HUDEP-2 (cell line): Measurements from ENCODE around the gene HHIPL1.
"Not testable (repeated sequence)": the region's sequence is repeated elsewhere in the genome, so short reads cannot be mapped to it uniquely, and the experiment has no call there.

Experiments used
- DNase-seq, 76 experiments: peaks; one replicate each; lab custom pipeline; 2025; ENCODE audit not compliant: unreplicated experiment in 76 of 76; lab: John Stamatoyannopoulos, UW

The HHIPL1 gene

DNA sequence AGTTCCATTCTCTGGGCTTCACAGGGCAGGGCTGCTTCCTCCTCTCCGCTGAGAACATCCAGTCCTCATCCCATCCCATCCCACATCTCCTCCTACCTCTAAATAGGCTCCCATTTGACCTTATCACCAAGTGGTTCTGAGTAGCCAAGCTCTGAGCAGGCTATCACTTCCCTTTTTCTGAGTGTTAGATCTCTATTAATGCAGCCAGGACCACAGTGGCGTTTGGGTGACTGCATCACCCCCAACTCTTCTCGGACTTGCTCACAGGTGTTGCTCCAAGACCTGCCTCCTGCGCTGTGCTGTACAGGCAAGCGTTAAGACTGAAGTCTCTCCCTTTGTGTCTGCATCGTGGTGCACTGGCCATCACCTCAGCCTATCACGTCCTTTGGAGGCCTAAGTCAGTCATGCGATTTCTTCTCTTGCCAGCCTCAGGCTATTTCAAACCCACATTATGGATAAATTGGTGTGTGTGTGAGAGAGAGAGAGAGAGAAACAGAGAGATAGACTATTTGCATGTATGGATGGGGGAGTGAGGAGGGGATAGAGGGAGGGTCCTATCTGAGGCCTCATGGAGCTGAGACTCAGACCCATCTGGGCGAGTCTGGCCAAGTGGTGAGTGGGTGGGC, 12.4 kb upstream of the HHIPL1 start:
- no peak for DNase-seq

DNA sequence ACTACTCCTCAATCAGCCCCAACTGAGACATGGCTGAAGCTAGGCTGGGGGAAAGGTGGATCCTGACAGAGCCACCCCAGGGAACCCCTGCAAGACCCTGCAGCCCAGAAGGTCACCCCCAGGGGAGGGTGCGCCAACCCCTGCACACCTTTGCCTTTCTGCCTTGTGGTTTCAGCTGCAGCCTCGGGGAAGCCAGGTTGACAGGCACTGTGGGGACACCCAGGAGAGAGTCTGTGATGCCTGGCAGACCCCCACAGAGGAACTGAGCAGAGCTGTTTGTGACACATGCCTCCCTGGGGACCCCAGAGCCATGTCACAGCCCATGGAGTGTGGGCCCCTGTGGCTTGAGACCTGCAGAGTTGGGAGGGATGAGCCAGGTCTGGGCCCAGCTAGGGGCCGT, 11.8 kb upstream of the HHIPL1 start:
- DNase-seq = no peak

DNA sequence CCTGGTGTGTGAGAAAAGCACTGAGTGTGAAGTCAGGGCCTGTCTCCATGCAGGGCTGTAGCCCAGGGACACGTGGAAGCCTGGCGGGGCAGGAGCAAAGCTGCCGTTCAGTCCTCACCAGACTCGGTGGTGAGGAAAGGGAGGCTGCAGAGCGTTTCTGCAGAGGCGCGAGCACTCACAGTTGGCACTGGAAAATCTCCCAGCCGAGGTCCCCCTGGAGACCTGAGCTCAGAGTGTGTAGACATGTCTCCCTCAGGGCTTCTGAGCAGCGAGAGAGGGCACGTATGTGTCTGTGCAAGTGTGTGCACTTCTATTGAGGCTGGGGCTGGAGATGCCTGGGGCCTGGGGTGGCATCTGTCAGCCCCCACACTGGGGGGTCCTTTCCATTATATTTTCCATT, 11.0 kb upstream of the HHIPL1 start:
- no peak for DNase-seq

DNA sequence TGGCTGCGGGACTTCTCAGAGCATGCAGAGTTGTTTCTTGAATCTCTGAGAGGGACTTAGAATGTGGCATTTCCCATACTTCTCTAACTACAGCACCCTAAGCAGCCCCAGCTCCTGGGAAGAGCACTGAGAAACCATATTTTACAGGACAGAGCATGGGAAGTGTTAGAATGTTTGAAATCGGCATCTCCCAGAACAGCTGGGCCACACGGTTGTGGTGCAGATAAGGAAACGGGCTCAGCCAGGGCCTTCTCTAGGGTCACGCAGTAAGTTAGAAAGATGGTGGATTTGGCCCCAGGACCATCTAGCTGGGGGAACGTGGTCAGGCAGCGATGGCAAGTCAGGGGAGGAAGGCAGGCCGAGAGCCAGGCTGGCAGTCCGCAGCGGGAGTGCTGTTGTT, 10.5 kb upstream of the HHIPL1 start:
- DNase-seq = no peak

DNA sequence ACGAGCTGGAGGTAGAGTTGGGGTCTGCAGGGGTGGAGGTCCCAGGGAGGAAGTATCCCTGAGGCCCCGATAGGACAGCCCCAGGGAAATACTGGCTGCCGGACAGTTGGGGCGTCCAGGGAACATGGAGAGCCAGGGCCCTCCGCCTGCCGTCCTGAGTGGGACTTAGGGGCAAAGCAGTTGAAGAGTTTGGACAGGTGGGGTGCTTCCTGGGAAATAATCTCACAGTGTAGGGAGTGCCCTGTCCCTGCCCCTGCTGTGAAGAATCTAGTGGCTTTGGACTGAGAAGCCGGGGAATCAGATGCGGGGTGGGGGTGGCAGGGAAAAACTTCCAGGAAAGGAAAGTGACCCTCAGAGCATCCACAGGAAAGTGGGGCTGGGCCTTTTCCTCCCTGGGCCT, 9.8 kb upstream of the HHIPL1 start:
- no peak for DNase-seq

DNA sequence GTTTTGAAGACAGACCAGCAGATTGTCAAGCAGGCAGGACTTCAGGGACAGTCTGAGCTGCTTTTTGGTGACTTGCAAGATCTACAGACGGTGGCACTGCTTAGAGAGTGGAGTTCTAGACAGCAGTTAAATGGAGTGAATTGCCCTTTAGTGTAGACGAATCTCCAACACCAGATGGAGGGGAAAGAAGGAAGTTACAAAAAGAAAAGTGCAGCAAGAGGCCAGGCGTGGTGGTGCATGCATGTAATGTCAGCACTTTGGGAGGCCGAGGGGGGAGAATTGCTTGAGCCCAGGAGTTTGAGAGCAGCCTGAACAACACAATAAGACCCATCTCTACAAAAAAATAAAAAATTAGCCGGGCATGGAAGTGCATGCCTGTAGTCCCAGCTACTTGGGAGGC, 8.4 kb upstream of the HHIPL1 start:
- no peak for DNase-seq

DNA sequence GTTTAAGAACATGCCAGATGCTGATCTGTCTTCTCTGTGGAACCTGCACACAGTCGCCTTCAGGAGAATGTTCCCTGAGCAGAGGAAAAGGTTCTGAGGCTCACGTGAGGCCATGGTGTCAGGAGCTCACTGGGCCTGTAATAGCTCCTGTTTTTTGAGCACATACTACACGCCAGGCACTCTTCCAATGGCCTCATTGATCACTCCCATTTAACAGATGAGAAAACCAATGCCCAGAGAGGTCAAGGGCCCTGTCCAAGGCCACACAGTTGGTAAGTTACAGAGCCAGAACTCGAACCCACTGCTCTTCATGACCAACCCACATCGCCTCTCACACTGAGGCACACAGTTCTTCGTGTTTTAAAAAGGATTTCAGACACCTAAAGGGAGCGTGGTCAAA, 7.3 kb upstream of the HHIPL1 start:
- no peak for DNase-seq

DNA sequence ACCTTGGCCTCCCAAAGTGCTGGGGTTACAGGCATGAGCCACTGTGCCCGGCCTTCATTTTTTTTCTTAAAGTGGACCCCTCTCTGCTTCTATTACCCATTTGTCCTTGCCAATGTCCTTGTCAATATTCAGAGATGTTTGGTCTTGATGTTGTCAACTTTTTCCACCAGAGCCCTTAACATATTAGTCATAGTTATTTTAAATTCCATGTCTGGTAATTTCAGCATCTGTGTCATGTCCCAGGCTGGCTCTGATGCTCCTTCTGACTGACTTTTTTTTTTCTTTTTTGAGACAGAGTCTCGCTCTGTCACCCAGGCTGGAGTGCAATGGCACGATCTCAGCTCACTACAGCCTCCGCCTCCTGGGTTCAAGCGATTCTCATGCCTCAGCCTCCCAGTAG, 2.2 kb upstream of the HHIPL1 start:
- not testable (repeated sequence) for DNase-seq

DNA sequence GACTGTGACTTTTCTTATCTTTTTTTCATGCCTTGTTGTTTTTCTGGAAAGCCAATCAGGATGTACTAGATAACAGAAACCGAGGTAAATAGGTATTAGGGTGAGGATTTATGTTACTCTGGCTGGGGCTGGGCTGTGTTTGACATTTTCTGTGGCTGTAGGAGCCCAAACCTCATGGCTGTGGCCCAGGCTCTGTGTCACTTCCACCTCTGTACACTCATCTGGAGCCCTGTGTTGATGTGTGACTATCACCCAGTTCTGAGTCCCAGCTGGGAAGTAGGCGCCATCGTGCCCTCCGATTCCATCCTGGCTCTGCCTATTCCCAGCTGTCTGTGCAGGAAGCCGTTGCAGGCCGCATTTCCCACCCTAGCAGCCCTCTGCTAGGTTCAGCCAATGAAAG, 1.6 kb upstream of the HHIPL1 start:
- DNase-seq = no peak

DNA sequence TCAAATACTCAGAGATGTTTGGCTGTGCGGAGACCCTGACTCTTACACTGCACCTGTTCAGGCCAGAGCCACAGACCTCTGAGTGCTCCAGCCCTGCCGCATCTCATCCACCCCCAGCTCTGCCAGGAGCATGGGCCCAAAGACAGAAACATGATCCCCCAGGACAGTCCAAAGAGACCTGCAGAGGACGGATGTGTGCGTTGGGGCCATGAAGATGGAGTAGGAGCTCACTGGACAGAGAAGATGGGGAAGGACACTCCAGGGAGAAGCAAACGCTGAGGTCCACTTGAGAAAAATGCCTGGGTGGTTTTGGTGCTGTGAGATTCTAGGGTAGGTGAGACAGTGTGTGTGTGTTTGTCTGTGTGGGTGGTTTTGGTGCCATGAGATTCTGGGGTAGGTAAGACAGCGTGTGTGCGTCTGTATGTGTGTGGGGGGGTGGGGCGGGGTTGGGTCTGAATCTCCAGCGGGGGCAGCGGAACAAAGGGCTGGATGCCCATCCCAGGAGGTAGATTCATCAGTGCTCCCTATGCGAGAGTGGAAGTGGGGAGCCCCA, 818 bp upstream of the HHIPL1 start:
- DNase-seq = no peak

DNA sequence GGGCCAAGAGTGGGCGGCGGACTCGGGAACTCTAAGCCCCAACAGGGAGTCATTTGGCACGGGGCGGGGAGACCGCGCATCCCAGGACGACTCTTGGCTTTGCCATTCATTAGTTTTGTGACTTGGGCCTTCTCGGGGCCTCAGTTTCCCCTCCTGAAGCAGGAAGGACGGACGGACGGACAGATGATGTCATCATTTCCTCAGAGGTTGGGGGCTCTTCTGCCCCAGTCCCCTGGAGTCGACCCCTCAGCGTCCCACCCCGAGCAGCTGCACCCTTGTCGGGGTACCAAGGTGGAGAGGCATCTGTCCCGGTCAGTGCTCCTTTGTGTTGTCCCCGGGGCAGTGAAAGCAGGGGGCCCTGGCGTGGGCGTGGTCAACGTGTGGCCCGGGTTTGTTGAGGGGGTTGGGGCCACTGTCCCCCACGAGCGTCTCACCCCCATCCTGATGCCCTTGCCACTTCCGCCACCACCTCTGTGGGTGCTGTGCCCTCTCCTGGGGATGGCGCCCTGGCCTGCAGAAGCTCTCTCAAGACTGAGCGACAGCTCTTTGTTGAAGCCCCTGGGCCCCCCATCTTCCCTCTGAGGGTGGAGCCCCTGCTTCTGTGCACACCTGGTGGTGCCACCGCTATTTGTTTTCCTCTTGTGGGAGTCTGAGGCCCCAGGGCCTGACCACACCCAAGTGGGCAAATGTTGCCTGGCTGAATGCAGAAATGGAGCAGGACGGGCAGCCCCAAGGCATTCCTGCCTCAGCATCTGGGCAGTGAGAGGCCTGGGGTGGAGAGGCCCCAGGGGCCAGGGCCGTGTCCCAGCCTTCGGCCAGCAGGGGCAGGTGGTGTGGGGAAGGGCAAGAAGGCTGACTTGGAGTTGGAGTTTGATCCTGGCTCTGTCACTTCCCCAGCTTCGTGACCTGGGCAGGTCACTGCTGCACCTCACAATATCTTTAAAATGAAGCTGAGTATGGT, 896 bp downstream of the HHIPL1 start:
- DNase-seq = no peak

DNA sequence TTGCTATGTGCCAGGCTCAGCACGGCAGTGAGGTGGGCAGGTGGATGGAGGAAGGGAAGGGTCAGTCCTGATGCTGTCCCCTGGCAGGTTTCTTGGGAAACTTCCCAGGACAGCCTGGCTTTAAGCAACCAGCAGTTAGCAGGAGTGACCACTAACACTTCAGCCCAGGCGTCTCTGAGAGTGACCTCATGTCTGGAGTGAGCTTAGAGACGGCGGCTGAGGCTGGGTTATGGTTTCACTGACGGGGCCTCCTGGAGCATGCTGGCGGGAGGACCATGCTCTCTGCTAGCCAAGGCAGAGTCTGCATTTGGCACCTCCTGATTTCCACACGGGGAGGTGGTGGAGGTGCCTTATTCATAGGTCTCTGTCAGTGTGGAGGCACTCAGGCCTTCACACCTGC, 2.5 kb downstream of the HHIPL1 start:
- DNase-seq = no peak

DNA sequence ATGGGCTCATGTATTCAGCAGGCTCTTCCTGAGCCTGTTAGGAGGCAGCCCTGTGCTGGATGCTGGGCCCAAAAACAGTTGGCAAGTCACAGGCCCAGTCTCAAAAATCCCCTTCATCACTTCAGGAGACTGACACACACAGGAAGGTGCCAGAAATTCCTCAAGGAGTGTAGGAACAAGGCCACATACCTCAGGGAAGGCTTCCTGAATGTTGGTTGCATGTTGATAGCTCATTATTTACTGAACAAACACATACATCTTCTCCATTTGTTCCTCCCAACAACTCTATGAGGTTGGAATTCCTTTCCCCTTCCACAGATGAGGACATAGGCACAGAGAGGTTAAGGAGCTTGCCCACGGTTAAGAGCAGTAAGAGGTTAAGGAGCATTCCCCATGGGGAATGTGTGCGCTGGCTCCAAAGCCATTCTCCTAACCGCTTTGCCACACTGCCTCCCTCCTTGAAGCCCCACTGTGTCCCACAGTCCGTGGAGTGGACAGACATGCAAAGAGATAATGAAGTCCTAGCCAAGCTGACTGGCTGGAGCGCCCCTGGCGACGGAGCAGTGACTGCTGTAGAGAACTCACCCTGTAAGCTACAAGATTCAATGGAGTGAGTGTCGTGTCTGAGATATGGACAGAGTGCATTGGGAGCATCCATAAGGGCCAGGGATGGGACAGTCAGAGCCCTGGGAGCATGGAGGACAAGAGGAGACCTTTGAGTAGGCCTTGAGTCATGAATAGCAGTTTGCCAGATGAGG, 3.3 kb downstream of the HHIPL1 start:
- no peak for DNase-seq

DNA sequence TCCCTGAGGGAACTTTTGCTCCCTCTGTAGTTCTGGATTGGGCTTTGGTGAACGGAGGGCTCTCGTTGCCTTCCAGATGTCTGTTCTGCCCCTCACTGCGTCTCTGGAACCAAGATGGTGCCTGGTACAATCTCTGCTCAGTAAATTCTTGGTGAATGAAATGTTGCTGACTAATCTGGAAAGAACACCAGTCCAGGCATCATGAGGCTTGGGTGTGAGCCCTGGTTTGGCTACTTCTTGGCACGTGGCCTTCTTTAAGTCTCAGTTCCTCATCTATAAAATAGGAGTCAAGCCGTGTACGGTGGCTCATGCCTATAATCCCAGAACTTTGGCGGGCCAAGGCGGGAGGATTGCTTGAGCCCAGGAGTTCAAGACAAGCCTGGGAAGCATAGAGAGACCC, 4.3 kb downstream of the HHIPL1 start:
- no peak for DNase-seq

DNA sequence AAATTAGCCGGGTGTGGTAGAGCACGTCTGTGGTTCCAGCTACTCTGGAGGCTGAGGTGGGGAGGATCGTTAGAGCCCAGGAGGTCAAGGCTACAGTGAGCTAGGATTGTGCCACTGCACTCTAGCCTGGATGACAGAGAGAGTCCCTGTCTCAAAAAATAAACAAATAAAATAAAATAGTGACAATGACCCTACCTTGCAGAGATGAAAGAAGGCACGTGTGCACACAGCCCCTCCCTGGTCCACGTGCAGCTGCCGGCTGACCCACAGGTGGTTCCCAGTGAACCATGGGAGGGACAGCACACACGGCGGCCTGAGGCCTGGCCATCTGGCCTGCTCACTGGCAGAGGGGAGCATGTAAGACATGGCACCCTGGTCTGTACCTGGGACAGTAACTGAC, 4.7 kb downstream of the HHIPL1 start:
- no peak for DNase-seq

DNA sequence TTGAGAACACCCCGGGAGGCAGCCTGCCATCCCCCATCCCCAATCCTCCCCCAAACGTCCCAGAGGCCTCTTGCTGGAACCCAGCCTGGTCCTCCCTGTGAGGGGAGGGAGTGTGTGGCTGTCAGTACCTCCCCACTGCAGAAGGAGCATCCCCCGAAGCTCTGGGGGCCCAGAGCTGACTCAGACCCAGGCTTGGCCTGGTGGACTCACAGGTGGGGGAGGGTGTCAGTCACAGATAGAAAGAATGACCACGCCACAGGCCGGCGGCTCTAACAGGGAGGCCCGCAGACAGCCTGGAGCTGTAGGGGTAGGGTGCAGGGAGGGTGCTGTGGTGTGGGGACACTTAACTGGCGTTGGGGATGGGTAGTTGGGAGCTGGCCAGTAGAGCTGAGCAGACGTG, 5.3 kb downstream of the HHIPL1 start:
- DNase-seq = no peak

DNA sequence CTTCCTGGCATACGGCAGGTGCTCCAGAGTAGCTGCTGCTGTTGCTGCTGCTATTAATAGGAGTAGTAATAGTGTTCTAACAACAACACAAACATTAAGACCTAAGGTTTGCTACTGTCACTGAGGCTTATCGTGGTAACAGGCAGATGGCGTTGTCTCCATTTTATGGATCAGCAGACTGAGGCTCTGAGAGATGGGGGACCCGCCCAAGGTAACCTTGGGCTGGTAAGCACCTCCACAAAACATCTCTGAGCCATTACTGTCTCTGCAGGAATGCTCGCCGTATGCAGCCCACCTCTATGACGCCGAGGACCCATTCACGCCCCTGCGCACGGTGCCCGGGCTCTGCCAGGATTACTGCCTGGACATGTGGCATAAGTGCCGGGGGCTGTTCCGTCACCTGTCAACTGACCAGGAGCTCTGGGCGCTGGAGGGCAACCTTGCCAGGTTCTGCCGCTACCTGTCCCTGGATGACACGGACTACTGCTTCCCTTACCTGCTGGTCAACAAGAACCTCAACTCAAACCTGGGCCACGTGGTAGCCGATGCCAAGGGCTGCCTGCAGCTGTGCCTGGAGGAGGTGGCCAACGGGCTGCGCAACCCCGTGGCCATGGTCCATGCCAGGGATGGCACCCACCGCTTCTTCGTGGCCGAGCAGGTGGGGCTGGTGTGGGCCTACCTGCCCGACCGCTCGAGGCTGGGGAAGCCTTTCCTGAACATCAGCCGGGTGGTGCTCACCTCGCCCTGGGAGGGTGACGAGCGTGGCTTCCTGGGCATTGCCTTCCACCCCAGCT, 7.2 kb downstream of the HHIPL1 start:
- no peak for DNase-seq

DNA sequence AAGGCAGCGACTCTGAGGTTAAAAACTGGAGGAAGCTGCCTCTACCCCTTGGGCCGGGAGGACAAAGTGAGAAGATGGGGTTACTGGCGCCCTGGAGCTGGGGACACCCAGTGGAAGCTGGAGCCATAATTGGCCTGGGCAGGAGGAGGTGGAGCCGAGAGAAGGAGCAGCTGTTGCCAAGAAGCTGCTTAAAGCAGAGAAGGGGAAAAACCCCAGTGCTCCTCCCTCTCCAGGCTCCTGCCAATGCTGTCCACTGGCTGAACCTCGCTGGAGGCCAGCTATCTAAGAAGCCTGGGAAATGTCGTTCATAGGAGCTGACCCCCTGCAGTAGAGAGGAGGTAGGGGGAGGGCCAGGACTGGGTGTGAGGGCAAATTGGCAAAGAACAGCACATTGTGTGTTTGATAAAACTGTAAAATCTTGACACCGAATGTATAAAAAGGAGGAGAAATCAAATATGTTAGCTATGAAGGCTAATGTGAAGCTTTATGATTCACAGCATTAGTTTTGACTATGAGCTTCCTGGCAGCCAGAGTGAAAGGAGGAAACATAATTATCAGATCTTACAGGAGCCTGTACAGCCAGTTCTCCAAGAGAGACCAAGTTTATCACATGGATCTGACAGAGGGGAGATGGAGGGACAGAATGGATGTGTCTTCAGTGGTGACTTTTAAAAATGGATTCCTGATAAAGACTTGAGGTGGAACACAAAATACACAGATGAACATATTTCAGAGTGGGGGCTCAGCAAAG, 9.5 kb downstream of the HHIPL1 start:
- DNase-seq = peak in 1 of 76 experiments; percentile 3

DNA sequence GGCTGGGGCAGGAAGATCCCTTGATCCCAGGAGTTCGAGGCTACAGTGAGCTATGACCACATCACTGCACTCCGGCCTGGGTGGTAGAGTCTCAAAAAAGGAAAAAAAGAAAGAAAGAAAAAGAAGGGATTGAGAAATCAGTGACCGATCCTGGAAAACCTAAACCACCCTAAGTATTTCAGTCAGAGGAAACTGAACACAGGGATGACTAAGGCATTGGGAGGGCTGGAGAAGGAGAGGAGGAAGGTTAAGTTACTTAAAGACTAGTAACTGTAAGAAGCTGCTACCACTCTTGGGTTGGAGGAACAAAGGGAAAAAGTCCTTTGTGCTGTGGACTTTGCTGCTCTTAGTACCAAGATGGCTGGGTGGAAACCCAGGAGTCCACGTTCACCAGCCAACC, 10.6 kb downstream of the HHIPL1 start:
- DNase-seq = no peak

DNA sequence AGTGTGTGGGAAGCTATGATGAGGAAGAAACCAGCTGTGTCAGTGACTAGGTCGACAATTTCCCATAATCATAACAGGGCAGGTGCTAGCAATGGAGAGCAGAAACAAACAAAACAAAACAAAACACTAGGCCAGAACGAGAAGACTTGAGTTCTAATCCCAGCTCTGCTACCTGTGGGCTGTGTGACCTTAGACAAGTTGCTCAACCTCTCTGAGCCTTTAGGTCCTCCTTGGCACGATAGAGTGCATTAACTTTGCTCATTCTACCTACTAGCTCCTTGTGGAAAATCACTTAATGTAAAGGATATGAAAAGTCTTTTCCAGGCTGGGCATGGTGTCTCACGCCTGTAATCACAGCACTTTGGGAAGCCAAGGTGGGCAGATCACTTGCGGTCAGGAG, 11.2 kb downstream of the HHIPL1 start:
- no peak for DNase-seq
